Naive B cell (primary cell): ENCODE data around the gene CDSN. TPM values are rescaled to one million over a fixed set of nuclear protein-coding genes. Genes with fewer than 3 reads are reported as not detected.
A peak's percentile ranks its signal among the peaks of the same experiment; 100 is the strongest.

ENCODE experiments used
- ATAC-seq, 2 donors: fragments of 150-1000 bp; cut with Tn5 transposase; 2 replicates each; pipeline ENCODE4 v1.10.0; 2021; ENCODE audit warnings: low read depth in 2 of 2, mild to moderate bottlenecking in 2 of 2, moderate library complexity in 2 of 2
- DNase-seq: peaks from one replicate; pipeline ENCODE4 v3.0.0; 2022
- H3K27ac Mint-ChIP-seq, 6 donors: one replicate each; pipeline ENCODE4 v1.8.0; 2020 to 2022; ENCODE audit warnings: mild to moderate bottlenecking in 6 of 6, mixed read lengths in 6 of 6, moderate library complexity in 5 of 6, inconsistent platforms in 2 of 6
- H3K27me3 Mint-ChIP-seq, 3 donors: one replicate each; pipeline ENCODE4 v1.8.0; 2021 to 2022; ENCODE audit warnings: mixed read lengths in 3 of 3, mild to moderate bottlenecking in 1 of 3
- H3K36me3 Mint-ChIP-seq, 2 donors: one replicate each; pipeline ENCODE4 v1.8.0; 2020 to 2022; ENCODE audit warnings: mixed read lengths in 2 of 2, inconsistent platforms in 1 of 2, mild to moderate bottlenecking in 1 of 2
- H3K4me1 Mint-ChIP-seq, 3 donors: one replicate each; pipeline ENCODE4 v1.8.0; 2020 to 2022; ENCODE audit warnings: mixed read lengths in 3 of 3, inconsistent platforms in 1 of 3, mild to moderate bottlenecking in 1 of 3, moderate library complexity in 1 of 3
- H3K4me3 Mint-ChIP-seq, 8 donors: one replicate each; pipeline ENCODE4 v1.8.0; 2020 to 2022; ENCODE audit warnings: mild to moderate bottlenecking in 8 of 8, mixed read lengths in 8 of 8, moderate library complexity in 8 of 8, inconsistent platforms in 2 of 8
- H3K9me3 Mint-ChIP-seq, 7 donors: one replicate each; pipeline ENCODE4 v1.8.0; 2020 to 2022; ENCODE audit warnings: mixed read lengths in 7 of 7, mild to moderate bottlenecking in 5 of 7, inconsistent platforms in 2 of 7, moderate library complexity in 1 of 7
- polyA plus RNA-seq, 6 donors: library from polyadenylated mRNA; unstranded; fragments of 300-500 nt; fragmentation: Illumina TruSeq; gene quantifications; one replicate each; pipeline ENCODE4 v1.2.3, GENCODE V29; 2021; ENCODE audit warnings: low read depth in 6 of 6

CDSN gene
- polyA plus RNA-seq, 6 donors from 2014 or later, result not detected

DNA sequence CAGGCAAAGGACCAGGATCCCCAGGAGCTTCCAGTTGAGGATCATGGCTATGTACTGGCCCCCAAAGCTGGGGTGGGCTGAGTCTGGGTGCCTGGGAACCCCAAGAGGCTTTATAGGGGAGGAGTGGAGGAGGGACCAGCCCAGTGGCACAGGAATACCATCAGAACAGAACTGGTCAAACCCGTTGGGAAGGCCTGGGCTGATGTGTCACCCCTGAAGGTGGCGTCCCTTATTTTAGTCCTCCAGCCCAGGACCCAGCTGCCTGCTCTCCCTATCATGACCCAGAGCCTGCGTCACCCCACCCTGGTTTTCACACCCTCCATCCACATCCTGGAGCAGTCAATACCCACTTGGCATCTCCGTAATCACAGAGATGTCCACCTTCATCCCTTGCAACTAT is 18.7 kb upstream of the CDSN start, which contains the start of gene PSORS1C2:
Gene PSORS1C2 (minus strand): TSS at position 85 of the 400 bp plus-strand sequence. CDS start 40 bp downstream, at position 45.
- Mint-ChIP-seq H3K27ac (peak within 1 kb of the TSS in 4 of 6 donors; percentile 12 to 96 (median 20)), H3K4me3 (peak within 1 kb of the TSS in 4 of 8 donors; percentile 29 to 82 (median 60)), H3K9me3 (no peaks in the 10 kb centered on the region), H3K4me1 (peaks cover 5 to 8% (median 6%) of the 10 kb centered on the region in 3 donors), H3K36me3 (no peaks in the 10 kb centered on the region), H3K27me3 (peaks cover 0 to 8% (median 6%) of the 10 kb centered on the region in 3 donors)
- DNase-seq, result no peak
- ATAC-seq, result no peak

DNA sequence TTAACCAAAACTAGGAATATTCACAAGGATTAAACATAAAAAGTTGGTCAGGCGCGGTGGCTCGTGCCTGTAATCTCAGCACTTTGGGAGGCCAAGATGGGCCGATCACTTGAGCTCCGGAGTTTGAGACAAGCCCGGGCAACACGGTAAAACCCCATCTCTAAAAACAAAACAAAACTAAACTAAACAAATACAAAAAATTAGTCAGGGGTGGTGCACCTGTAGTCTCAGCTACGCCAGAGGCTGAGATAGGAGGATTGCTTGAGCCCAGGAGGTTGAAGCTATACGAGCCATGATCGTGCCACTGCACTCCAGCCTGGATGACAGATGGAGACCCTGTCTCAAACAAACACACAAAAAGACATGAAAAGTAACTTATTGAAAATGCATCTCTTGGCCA is 15.5 kb upstream of the CDSN start:
- no peak overlapping the region for H3K4me3 Mint-ChIP-seq
- no peak for DNase-seq
- H3K9me3 Mint-ChIP-seq, result no peaks in the 10 kb centered on the region
- peaks cover 5 to 8% (median 6%) of the 10 kb centered on the region in 3 donors for H3K4me1 Mint-ChIP-seq
- no peaks in the 10 kb centered on the region for H3K36me3 Mint-ChIP-seq
- peaks cover 0 to 11% (median 8%) of the 10 kb centered on the region in 3 donors for H3K27me3 Mint-ChIP-seq
- ATAC-seq, result no peak
- no peak overlapping the region for H3K27ac Mint-ChIP-seq

DNA sequence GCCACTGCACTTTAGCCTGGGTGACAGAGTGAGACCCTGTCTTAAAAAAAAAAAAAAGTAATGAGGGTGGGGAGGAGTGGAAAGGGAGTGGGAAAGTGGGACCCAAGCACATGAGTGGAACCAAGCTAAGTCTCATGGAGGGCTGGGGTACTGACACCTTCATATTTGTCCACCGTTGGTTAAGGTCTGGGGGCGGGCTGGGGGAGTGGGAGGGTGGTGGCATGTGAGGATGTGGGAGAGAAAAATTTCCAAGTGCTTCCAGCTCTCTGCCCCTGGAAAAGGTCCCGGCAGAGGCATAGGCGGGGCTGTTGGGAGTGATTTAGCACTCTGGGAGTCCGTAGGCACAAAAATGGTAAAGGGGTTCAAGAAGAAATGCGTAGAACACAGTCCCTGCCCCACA is 12.6 kb upstream of the CDSN start:
- ATAC-seq (no peak), DNase-seq (no peak)
- H3K36me3 Mint-ChIP-seq, result no peaks in the 10 kb centered on the region
- H3K27ac Mint-ChIP-seq, result no peak overlapping the region
- peaks cover 8 to 18% (median 12%) of the 10 kb centered on the region in 3 donors for H3K27me3 Mint-ChIP-seq
- no peaks in the 10 kb centered on the region for H3K9me3 Mint-ChIP-seq
- H3K4me1 Mint-ChIP-seq, result peaks cover 9 to 11% (median 9%) of the 10 kb centered on the region in 3 donors
- H3K4me3 Mint-ChIP-seq, result no peak overlapping the region

- Mint-ChIP-seq H3K27ac (no peak overlapping the region), H3K9me3 (no peaks in the 10 kb centered on the region), H3K36me3 (no peaks in the 10 kb centered on the region), H3K4me3 (no peak overlapping the region), H3K4me1 (peaks cover 4 to 6% (median 4%) of the 10 kb centered on the region in 3 donors), H3K27me3 (peaks cover 8 to 20% (median 14%) of the 10 kb centered on the region in 3 donors)
- ATAC-seq (no peak), DNase-seq (no peak)
These were observed 11.3 kb upstream of the CDSN start for GRCh38 chr6:31131595-31131994.

GRCh38 chr6:31130751-31131150 is 10.5 kb upstream of the CDSN start:
- ATAC-seq (no peak), DNase-seq (no peak)
- no peak overlapping the region for H3K4me3 Mint-ChIP-seq
- no peaks in the 10 kb centered on the region for H3K36me3 Mint-ChIP-seq
- peaks cover 4 to 6% (median 4%) of the 10 kb centered on the region in 3 donors for H3K4me1 Mint-ChIP-seq
- no peaks in the 10 kb centered on the region for H3K9me3 Mint-ChIP-seq
- H3K27ac Mint-ChIP-seq, result no peak overlapping the region
- peaks cover 8 to 24% (median 15%) of the 10 kb centered on the region in 3 donors for H3K27me3 Mint-ChIP-seq

DNA sequence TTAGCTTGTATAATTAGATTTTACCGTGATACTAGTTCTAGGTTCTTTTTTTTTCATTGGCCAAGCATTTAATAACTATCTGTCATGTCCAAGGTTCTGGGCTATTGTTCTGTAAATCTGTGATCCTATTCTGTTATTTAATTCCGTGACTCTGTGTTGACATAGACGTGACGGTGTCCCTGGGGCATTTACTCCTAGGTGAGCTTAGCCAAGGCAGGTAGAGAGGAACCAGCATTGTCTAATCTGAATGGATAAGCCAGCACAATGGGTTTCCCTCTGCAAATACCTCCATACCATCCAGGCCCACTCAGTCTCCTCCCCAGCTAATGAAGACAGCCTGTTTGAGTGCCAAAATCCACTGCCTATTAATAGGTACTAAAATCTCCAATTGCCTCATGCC is 8.9 kb upstream of the CDSN start:
- Mint-ChIP-seq H3K9me3 (no peaks in the 10 kb centered on the region), H3K27ac (peak overlapping the region in 1 of 6 donors; percentile 20), H3K27me3 (peaks cover 8 to 24% (median 15%) of the 10 kb centered on the region in 3 donors), H3K36me3 (no peaks in the 10 kb centered on the region), H3K4me3 (no peak overlapping the region), H3K4me1 (peaks cover 4 to 6% (median 4%) of the 10 kb centered on the region in 3 donors)
- DNase-seq (no peak), ATAC-seq (no peak)

- Mint-ChIP-seq H3K27ac (peak overlapping the region in 1 of 6 donors; percentile 56), H3K27me3 (peaks cover 8 to 30% (median 19%) of the 10 kb centered on the region in 3 donors), H3K36me3 (no peaks in the 10 kb centered on the region), H3K4me1 (peaks cover 4 to 6% (median 4%) of the 10 kb centered on the region in 3 donors), H3K4me3 (no peak overlapping the region), H3K9me3 (no peaks in the 10 kb centered on the region)
- ATAC-seq (peak; percentile 65 to 75), DNase-seq (peak; percentile 46)
These were observed 7.9 kb upstream of the CDSN start for GRCh38 chr6:31128093-31128676.

GRCh38 chr6:31126396-31127175 is 6.3 kb upstream of the CDSN start:
- Mint-ChIP-seq H3K4me3 (no peak overlapping the region), H3K36me3 (no peaks in the 10 kb centered on the region), H3K27ac (no peak overlapping the region), H3K4me1 (peaks cover 4 to 6% (median 4%) of the 10 kb centered on the region in 3 donors), H3K9me3 (no peaks in the 10 kb centered on the region), H3K27me3 (peaks cover 8 to 36% (median 25%) of the 10 kb centered on the region in 3 donors)
- DNase-seq, result no peak
- no peak for ATAC-seq

GRCh38 chr6:31125586-31126363 is 5.5 kb upstream of the CDSN start:
- Mint-ChIP-seq H3K4me1 (peaks cover 4 to 6% (median 4%) of the 10 kb centered on the region in 3 donors), H3K4me3 (no peak overlapping the region), H3K27me3 (peaks cover 8 to 34% (median 25%) of the 10 kb centered on the region in 3 donors), H3K36me3 (no peaks in the 10 kb centered on the region), H3K27ac (peak overlapping the region in 1 of 6 donors; percentile 81), H3K9me3 (no peaks in the 10 kb centered on the region)
- DNase-seq (no peak), ATAC-seq (no peak)

DNA sequence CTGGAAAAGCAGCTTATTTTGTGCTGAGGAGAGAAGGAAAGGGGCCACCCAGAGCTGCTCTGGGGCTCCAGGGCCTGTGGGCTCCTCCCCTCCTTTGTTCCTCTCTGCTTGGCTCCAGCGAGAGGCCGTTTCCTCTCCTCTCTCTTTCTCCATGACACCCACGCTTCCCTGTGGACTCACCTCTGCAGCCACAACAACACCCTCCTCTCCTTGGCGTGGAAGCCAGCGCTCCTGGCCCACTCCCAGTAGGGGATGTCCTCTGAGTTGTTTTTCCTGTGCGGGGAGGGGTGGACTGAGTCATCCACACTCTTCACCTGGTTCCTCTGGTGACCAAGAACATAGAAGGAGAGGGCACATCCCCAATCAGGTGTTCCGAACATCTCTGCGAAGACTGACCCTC is 4.9 kb upstream of the CDSN start:
- ATAC-seq, result no peak
- no peak overlapping the region for H3K4me3 Mint-ChIP-seq
- H3K9me3 Mint-ChIP-seq, result no peaks in the 10 kb centered on the region
- no peak overlapping the region for H3K27ac Mint-ChIP-seq
- DNase-seq, result no peak
- peaks cover 4 to 6% (median 4%) of the 10 kb centered on the region in 3 donors for H3K4me1 Mint-ChIP-seq
- no peaks in the 10 kb centered on the region for H3K36me3 Mint-ChIP-seq
- peaks cover 8 to 33% (median 25%) of the 10 kb centered on the region in 3 donors for H3K27me3 Mint-ChIP-seq

GRCh38 chr6:31122791-31123706 is 2.8 kb upstream of the CDSN start:
- Mint-ChIP-seq H3K27ac (peak overlapping the region in 2 of 6 donors; percentile 2 to 67), H3K4me3 (no peak overlapping the region), H3K27me3 (peaks cover 0 to 41% (median 37%) of the 10 kb centered on the region in 3 donors), H3K4me1 (peaks cover 1 to 6% (median 3%) of the 10 kb centered on the region in 3 donors), H3K36me3 (no peaks in the 10 kb centered on the region), H3K9me3 (no peaks in the 10 kb centered on the region)
- DNase-seq (no peak), ATAC-seq (no peak)

DNA sequence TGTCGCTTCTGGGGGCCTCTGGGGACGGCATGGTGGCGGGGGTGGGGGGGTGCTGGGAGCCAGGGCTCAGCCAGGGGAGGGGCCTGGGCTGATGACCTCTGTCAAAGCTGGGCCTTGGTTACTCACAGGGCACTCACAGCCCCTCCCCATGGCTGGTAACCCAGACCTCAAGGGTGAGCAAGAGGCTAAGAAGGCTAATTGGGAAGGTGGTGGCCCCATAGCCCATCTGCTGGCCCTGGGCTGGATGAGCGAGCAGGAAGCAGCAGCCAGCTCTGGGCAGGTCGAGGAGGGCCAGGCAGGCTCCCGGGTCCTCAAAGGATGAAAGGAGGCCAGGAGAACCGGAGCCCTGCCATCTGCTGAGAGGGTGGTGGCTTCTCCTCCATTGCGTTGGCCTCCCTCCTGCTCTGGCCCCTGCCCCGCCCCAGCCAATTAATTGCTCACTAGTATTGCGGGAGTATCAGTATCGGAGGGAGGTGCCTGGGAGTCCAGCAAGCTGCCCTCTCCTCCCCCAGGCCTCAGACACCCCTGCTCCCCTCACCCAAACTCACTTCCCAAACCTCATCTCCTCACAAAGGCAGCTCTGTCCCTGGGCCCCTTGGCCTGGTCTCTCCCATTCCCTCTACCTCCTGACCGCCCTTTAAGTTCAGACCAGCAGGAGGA is 1.0 kb upstream of the CDSN start:
- no peaks in the 10 kb centered on the region for H3K9me3 Mint-ChIP-seq
- DNase-seq (no peak), ATAC-seq (no peak)
- H3K27me3 Mint-ChIP-seq, result peaks cover 0 to 41% (median 38%) of the 10 kb centered on the region in 3 donors
- peak overlapping the region in 1 of 6 donors; percentile 43 for H3K27ac Mint-ChIP-seq
- H3K4me1 Mint-ChIP-seq, result peaks cover 0 to 4% (median 0%) of the 10 kb centered on the region in 3 donors
- H3K4me3 Mint-ChIP-seq, result no peak overlapping the region
- no peaks in the 10 kb centered on the region for H3K36me3 Mint-ChIP-seq
